HG03565 (cell line): ENCODE measurements around the gene MYO1F.
"Not testable (repeated sequence)": the region's sequence is repeated elsewhere in the genome, so short reads cannot be mapped to it uniquely, and the experiment has no call there.

Experiments used
- ATAC-seq: cut with Tn5 transposase; IDR thresholded peaks from one replicate; pipeline ENCODE4 v1.9.1; 2021; ENCODE audit warnings: mild to moderate bottlenecking, moderate library complexity; ENCODE audit not compliant: unreplicated experiment

MYO1F gene

DNA sequence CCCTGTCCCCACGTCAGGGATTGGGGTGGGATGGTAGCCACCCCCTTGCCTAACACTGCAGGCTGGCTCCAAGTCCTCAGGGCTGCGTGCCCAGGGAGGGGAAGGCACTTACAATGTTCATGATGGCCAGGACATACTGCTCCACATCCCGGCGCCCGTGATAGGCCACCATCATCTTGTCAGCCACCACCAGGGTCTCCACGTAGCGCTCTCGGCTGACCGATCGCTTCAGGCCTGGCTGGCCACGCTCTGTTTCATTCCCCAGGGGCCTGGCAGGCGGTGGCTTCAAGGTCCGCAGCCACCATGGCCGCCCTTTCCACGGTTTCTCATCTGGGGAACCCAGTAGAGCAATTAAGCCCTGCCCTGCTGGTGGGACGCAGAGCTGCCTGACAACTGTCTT lies 23.6 kb upstream of the MYO1F start:
- no peak for ATAC-seq

DNA sequence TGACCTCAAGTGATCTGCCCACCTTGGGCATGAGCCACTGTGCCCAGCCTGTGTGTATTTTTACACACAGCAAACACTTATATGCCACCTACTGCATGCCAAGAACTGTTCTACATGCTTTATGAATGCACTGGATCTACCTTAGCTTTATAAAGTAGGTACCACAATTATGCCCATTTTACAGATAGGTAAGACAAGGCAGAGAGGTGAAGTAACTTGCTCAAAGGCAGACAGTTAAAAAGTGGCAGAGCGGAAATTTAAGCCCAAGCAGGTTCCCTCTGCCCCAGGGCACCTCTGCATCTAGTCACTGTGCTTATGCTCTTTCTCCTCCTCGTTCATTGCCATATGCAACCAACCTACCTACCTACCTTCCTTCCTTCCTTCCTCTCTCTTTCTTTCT lies 22.8 kb upstream of the MYO1F start:
- ATAC-seq, result no peak

DNA sequence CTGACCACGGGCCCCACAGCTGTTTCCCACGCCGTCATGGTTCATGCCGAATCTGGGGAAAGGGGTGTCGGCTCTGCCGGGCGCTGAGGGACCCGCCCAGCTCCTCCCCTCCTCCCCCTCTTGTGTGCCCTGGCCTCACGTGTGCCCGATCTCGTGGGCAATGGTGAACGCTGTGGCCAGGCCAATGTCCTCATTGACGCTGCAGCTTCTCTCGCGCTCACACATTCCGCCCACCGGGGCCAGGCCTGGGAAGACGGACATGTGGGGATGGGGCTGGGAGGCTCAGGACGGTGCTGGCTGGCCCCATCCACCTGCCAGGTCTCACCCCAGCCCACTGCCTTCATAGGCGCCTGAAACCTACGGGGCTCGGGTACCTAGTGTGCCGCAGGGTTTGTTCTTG lies 18.9 kb upstream of the MYO1F start:
- no peak for ATAC-seq

DNA sequence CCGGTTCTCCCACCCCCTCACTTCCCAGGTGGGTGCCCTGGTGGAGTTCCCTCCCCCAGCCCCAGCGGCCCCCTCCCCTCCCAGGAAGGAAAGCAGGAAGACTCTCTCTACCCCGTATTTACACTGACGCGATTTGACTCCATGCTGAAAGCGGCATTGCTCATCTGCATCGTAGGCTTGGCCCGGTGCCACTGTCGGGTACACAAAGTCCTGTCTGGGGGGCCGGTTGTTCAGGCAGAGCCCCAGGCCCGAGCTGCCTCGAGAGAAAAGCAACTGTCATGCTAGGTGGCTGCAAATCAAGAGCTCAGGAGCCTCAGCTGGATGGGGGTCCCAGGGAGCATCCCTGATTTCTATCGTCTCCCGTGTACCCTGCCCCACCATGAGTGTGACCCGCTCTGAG lies 18.4 kb upstream of the MYO1F start:
- ATAC-seq, result no peak

DNA sequence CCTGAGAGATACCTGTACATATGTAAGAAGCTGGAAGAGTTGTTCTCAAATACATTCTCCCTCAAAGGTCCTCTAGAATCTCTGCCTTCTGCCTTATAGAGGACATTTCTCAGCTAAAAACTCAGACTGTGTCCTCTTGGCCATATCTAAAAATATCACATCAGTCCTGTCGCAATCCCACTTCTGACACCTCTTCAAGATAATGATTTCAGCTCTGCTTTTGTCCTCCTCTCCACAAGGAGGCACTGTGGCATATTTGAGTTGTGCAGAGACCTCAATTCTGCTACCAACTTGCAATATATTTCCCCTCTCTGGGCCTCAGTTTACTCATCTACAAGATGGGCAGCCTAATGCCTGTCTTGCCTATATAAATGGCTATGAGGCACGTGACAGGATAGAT lies 16.7 kb upstream of the MYO1F start:
- ATAC-seq, result no peak

DNA sequence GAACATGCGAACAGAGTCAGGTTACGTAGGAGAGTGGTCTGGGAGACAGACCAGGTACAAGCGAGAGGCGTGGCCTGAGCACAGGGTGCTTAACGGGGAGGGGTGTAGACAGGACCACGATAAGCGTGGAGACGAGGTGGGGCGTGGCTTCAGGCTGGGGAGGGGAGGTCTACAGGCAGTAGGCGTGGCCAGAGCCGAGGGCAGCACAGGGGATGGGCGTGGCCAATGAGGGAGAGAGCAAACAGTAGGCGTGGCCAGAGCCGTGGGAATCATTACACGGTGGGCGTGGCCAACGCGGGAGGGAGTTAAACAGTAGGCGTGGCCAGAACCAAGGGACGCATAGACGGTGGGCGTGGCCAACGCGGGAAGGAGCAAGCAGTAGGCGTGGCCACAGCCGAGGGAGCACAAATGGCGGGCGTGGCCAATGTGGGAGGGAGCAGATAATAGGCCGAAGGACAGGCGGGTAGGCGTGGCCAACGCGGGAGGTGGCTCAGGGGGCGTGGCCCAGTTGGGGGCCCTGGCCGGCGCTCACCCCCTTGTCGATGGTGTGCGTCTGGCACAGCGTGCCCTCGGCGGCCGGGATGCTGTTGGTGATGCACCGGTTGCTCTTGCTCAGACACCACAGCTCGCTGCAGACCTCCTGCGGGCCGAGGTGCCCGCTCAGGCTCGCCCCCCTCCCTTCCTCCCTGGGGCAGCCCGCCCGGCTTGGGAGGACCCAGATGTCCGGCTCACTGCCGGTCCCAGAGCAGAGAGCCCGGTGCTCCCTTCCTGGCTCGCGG lies 15.2 kb upstream of the MYO1F start:
- no peak for ATAC-seq

DNA sequence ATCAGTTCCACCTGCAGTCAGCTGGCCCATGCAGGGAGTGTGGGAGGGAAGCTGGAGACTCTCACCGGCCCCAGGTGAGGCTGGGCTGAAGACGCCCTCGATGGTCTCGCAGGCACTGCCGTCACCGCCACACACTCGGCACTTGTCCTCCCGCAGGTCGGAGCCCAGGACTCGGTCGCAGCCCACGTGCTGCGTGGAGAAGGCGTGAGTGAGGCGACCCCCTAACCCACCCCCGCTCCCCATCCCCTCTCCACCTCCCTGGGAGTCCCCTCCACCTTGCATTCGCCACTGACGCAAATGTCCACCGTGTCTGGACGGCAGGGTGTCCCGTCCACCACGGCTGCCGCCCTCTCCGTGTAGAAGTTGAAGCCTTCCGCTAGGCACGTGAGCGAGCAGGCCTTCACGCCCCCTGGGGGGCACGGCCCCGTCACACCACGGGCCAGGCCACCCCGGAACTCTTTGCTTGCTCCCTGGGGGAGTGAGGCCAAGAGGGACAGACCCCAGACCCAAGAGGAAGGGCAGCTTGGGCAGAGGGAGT lies 12.0 kb upstream of the MYO1F start:
- ATAC-seq, result no peak

DNA sequence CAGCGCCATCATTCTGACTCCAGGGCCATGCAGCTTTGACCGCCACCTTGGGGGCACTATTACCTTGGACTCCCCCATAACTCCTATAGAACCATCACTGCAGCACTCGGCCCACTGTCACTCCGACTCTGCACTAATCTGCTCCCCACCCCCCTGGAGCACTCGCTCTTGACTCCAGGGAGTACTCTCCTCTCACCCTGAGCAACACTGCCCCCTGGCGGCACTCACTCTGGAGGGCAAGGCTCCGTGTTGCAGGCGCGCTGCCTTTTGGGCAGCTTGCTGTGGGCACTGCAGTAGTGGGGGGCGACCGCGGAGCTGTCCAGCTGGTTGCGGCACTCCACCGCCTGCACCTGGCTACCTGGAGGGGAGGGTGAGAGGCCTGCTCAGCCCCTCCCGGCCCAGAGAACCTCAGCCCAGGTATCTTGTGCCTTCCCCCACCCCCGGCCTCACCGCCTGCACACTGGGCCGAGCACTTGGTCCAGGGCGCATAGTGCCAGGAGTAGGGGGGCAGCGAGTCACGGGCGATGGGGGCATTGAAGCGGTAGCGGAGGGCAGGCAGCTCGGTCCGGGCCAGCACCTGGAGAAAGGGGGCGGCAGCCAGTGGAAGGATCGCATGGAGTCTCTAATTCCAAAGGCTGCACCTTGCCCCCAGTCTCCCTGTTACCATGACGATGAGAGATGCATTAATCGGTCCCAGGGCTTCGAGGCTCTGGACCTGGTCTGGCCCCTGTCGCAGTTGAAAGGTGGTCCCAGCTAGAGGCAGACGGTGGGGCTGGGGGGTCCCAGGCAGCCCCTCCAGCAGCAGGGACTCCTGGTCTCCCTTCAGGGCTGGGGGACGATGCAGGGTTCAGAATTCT lies 8.9 kb upstream of the MYO1F start:
- ATAC-seq, result no peak

DNA sequence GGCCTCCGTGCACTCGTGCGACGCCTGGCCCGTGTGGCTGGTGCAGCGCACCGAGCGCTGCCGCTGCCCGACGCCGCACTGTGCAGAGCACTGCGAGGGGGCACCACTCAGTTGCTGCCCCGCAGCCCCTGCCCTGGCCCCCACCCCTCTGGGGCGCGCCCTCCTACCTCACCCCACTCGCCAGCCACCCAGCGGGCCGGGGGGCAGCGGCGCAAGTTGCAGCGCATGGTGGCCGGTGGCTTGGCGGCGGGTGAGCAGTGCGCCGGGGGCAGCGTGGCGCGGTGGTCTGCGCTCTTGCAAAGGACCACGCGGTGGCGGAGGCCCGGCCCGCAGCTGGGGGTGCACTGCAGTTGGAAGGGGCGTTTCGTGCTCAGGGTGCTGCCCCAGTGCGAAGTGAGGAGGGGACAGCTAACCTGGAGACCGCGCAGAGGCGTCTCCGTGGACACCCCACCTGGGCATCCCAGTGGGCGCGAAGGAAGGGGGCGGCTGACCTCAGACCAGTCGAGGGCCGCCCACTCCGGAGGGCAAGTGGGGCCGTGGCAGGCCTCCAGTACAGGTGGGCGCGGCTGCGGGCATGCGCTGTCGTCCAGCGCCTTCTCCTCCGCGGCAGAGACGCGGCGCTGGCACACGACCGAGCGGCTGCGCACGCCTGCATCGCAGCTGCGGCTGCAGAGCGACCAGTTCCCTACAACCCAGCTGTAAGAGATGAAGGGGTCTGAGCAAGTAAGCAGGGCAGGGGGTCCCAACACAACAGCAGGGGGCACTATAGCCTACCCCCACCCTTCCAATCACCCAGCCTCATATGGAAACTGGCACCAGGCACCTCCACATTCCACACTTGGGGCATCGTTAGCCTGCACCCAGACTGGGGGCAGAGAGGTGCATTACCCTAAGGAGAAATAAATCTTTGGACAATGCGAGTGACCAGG lies 8.0 kb upstream of the MYO1F start:
- ATAC-seq, result no peak

DNA sequence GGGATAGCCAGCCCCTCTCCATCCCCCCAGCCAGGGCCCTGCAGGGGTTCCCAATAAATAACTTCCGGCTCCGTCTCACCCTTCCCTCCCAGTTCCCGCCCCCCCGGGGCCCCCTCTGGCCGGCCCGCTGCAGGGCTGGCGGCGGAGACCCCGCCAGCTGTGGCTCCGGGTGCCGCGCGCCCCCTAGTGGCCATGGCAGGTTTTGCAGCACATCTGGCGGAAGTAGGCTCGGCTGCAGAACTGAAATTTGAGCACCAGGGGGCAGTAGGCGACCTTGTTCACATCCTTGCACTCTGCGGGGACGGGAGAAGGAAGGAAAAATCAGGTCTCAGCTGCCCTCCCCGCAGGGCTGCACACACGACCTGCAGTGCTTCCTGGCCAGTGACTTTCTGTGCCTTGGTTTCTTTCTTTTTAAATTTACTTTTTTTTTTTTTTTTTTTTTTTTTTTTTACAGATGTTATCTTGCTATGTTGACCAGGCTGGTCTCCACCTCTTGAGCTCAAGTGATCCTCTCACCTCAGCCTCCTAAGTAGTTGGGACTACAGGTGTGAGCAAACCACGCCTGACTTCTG lies 3.6 kb upstream of the MYO1F start:
- ATAC-seq, result peak; percentile 64

DNA sequence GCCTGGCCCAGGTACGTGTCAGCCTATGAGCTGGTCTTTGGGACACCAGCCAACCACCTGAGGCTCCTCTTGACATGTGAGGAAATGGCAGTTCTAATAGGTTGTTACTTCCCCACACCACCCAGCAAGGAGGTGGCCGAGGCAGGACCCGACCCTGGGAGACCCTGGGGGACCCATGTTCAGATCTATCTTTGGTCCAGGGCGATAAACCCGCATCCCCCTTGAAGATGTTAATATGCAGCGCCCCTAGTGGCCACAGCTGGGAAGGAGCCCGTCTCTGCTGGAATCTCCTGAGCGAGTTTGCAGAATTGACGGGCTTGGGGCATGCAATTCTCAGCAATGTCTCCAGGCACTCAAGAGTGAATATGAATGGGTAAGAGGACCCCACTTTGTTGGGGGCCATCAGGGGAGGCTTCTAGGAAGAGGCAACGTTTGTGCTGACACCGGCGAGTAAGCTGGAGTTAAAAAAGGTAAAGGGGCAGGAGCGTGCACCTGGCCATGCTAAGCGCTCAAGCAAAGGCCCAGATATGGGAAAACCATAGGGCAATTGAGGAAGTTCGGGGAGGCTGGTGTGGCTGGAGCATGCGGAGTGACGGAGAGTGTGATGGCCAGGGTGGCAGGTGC lies 1.5 kb upstream of the MYO1F start:
- ATAC-seq, result no peak

DNA sequence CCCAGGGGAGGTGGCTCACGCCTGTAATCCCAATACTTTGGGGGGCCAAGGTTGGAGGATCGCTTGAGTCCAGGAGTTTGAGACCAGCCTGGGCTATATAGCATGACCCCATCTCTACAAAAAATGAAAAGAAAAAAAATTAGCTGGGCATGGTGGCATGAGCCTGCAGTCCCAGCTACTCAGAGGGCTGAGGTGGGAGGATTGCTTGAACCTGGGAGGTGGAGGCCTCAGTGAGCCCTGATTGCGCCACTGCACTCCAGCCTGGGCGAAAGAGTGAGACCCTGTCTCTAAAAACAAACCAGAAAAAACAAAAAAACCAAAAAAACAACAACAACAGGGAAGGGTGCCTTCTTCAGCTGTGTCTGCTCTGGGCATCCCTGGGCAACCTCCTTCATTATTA lies 499 bp upstream of the MYO1F start:
- no peak for ATAC-seq

DNA sequence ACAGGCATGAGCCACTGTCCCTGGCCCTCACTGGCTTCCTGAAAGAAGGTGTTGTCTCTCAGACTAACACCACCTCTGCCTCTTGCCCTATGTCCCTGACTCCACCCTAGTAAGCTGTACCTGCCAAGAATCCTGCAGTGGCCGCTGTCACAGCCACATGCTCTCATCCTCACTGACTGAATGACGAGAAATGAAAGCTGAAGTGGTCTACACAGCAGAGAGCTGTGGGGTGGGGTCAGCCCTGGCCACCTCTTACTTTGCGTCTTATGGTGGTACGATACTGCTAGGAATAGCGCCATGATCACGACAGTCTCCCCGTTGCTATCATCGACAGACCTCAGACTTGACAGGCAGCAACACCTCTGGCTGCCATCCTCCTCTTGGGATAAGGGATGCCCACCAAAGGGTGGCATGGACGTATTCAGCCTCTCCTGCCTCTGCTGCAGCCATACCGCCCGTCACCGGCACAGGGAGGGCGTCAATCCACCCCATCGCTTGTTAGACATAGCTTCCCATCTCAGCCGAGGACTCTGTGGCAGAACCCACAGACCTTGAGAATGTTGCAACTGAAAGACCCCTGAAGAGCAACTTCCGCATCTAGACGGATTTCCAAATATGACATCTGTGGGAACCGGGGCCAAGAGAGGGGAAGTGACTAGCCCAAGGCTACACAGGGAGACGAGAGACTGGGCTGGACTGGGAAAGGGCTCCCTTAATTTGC lies 809 bp downstream of the MYO1F start:
- no peak for ATAC-seq

DNA sequence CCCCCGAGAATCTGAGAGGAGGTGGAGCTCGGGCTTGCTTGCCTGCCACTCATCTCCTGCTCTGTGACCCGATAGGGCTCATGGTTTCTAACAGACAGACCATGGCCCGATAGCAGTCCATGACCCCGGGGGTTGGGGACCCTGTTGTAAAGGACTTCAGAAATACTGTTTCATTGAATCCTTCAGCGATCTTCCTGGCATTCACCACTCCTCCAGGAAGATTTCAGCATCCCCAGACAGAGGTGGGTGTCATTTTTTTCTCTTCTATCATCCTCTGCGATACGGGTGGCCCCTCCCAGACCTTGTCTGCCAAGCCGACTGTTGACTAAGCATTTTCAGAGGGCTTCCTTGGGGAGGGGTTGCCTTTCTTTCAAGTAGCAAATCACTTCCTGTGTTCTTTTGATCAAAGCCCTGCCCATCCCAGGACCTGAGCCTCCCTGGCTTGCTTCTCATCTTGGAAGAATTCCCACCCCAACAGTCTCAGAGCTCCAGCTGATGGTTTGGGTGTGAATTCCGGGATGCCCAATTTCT lies 1.7 kb downstream of the MYO1F start:
- no peak for ATAC-seq

DNA sequence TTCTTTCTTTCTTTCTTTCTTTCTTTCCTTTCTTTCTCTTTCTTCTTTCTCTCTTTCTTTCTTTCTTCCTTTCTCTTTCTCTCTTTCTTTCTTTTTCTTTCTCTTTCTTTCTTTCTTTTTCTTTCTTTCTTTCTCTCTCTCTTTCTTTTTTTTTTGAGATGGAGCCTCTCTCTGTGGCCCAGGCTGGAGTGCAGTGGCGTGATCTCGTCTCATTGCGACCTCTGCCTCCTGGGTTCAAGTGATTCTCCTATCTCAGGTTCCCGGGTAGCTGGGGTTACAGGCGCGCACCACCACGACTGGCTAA lies 2.7 kb downstream of the MYO1F start:
- ATAC-seq, result not testable (repeated sequence)

DNA sequence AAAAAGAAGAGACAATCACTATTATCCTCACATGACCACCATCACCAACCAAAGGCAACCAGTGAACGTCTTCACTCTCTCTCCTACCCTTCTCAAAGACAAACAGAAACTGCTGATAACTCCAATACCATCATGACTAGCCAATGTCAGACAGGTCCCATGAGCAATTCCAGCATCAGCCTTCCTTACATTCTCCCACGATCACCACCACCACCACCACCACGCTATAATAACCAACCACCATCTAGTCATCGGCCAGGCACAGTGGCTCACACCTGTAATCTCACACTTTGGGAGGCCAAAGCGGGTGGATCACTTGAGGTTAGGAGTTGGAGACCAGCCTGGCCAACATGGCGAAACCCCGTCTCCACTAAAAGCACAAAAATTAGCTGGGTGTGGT lies 3.9 kb downstream of the MYO1F start:
- ATAC-seq, result no peak

DNA sequence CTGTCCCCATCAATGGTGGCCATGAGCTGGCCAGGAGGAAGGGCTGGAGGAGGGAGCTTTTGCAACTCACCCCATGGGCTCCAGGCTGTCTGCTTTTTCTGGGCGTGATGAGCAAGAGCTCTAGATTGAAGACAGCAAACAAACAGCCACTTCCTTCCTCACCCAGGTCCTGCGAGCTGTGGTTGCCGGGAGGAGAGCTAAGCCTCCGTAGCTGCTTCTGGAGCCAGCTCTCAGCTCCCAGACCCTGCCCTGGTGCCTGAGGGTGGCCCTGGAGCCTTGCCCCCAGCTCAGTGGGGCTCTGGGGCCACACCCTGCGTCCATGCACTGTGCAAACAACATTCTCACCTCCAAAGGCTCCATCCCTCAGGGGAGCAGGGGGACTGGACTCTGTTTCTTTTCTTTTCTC lies 6.2 kb downstream of the MYO1F start:
- ATAC-seq, result no peak

DNA sequence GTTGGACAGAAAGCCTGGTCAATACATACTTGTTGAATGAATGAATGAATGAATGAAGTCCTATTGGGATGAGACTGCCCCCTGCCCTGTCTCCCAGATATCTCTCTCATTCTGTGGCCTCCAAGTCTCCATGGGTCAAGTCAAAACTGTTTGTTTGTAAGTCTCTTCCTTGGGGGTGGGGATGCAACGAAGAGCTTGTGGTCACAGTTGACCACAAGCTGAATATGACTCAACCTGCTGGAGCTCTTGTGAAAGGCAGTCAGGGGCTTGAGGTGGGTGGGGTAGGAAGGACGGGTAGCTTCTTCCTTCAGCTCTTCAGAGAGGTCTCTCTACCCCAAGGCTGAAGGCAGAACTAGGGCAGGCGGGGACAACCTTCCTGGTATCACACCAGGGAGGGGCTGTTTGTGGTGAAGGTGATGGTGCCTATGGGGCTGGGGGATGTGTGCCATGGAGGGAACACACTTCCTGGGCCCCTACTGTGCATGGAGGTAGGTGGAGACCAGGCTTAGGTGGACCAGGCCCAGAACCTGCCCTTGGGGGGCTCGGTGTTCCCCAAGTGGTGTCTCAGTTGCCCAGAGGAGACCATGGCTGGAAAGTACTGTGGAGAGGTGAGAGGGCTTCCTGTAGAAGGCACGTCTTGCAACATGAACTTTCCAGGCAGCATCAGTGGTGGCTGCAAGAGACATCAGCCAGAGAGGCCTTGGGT lies 8.0 kb downstream of the MYO1F start:
- ATAC-seq, result peak; percentile 81
